Inflammatory macrophage (primary cell): ENCODE data around the gene PRM2.
A peak's percentile ranks its signal among the peaks of the same experiment; 100 is the strongest.

ENCODE experiments used
- DNase-seq, 2 donors: peaks; one replicate each; pipeline ENCODE4 v3.0.0-alpha.2; 2020 to 2022
- total RNA-seq, 18 experiments: gene quantifications; one replicate each; lab custom pipeline; 2026; ENCODE audit warnings: mixed read lengths in 6 of 18, inconsistent platforms in 2 of 18; lab: John Stamatoyannopoulos, UW

Gene PRM2
- 0 reads per million in 18 experiments for total RNA-seq

- DNase-seq, result no peak
Measured at GRCh38 chr16:11276143-11276895, at the start of gene PRM2. Gene PRM2, minus strand, starts transcription at chr16:11276480. Its CDS starts 110 bp downstream, at chr16:11276370.

GRCh38 chr16:11325404-11326083 lies 49.3 kb upstream of the PRM2 start:
- peak; percentile 44 to 64 for DNase-seq

GRCh38 chr16:11323551-11324336 lies 47.5 kb upstream of the PRM2 start:
- no peak for DNase-seq

GRCh38 chr16:11322823-11323222 lies 46.5 kb upstream of the PRM2 start:
- DNase-seq, result no peak

GRCh38 chr16:11321662-11322061 lies 45.4 kb upstream of the PRM2 start:
- DNase-seq, result no peak

GRCh38 chr16:11320170-11320569 lies 43.9 kb upstream of the PRM2 start:
- DNase-seq, result no peak

- no peak for DNase-seq
Measured at GRCh38 chr16:11319529-11320146, 43.4 kb upstream of the PRM2 start.

GRCh38 chr16:11318817-11319216 lies 42.5 kb upstream of the PRM2 start:
- DNase-seq, result no peak

- no peak for DNase-seq
Measured at GRCh38 chr16:11316331-11317015, 40.2 kb upstream of the PRM2 start.

GRCh38 chr16:11315510-11315909 lies 39.2 kb upstream of the PRM2 start:
- no peak for DNase-seq

- no peak for DNase-seq
Measured at GRCh38 chr16:11314309-11314894, 38.1 kb upstream of the PRM2 start.

- DNase-seq, result no peak
Measured at GRCh38 chr16:11313493-11314308, 37.4 kb upstream of the PRM2 start.

GRCh38 chr16:11312718-11313492 lies 36.6 kb upstream of the PRM2 start:
- DNase-seq, result no peak

GRCh38 chr16:11310997-11311561 lies 34.8 kb upstream of the PRM2 start:
- DNase-seq, result peak; percentile 17 to 71

- DNase-seq, result no peak
Measured at GRCh38 chr16:11310634-11310977, 34.3 kb upstream of the PRM2 start.

GRCh38 chr16:11309895-11310633 lies 33.8 kb upstream of the PRM2 start:
- no peak for DNase-seq

- no peak for DNase-seq
Measured at GRCh38 chr16:11308493-11309283, 32.4 kb upstream of the PRM2 start.
